OCI-M1 (cell line): Measurements from ENCODE around the gene CCDC12.
"Not testable (repeated sequence)": the region's sequence is repeated elsewhere in the genome, so short reads cannot be mapped to it uniquely, and the experiment has no call there.

Experiments
- DNase-seq: peaks from one replicate; lab custom pipeline; 2025; lab: John Stamatoyannopoulos, UW

The CCDC12 gene

GRCh38 chr3:46979958-46980497 lies 3.5 kb upstream of the CCDC12 start:
- peak; percentile 40 for DNase-seq

- peak; percentile 97 for DNase-seq
Measured at GRCh38 chr3:46978985-46979944, 2.7 kb upstream of the CCDC12 start, which contains the start of gene NBEAL2. Gene NBEAL2 (plus strand): TSS chr3:46979666. CDS start chr3:46979862, 196 bp downstream.

- DNase-seq: no peak
Measured at GRCh38 chr3:46978381-46978780, 1.8 kb upstream of the CCDC12 start.

GRCh38 chr3:46977811-46978195 lies 1.3 kb upstream of the CCDC12 start:
- no peak for DNase-seq

GRCh38 chr3:46974421-46975171 lies 1.9 kb downstream of the CCDC12 start:
- DNase-seq: peak; percentile 16

- no peak for DNase-seq
Measured at GRCh38 chr3:46972396-46972795, 4.1 kb downstream of the CCDC12 start.

- DNase-seq: peak; percentile 80
Measured at GRCh38 chr3:46971742-46972141, 4.8 kb downstream of the CCDC12 start.

GRCh38 chr3:46971151-46971550 lies 5.4 kb downstream of the CCDC12 start:
- no peak for DNase-seq

GRCh38 chr3:46970391-46971091 lies 6.0 kb downstream of the CCDC12 start:
- no peak for DNase-seq

- no peak for DNase-seq
Measured at GRCh38 chr3:46968783-46969428, 7.6 kb downstream of the CCDC12 start.

- no peak for DNase-seq
Measured at GRCh38 chr3:46966811-46967210, 9.7 kb downstream of the CCDC12 start.

- peak; percentile 65 for DNase-seq
Measured at GRCh38 chr3:46965151-46965550, 11.4 kb downstream of the CCDC12 start.

- not testable (repeated sequence) for DNase-seq
Measured at GRCh38 chr3:46964038-46964590, 12.4 kb downstream of the CCDC12 start.

GRCh38 chr3:46962990-46963389 lies 13.6 kb downstream of the CCDC12 start:
- DNase-seq: no peak

- no peak for DNase-seq
Measured at GRCh38 chr3:46962427-46962826, 14.1 kb downstream of the CCDC12 start.

GRCh38 chr3:46960835-46961234 lies 15.7 kb downstream of the CCDC12 start:
- DNase-seq: no peak

GRCh38 chr3:46960081-46960701 lies 16.4 kb downstream of the CCDC12 start:
- DNase-seq: no peak

GRCh38 chr3:46959161-46959511 lies 17.4 kb downstream of the CCDC12 start:
- no peak for DNase-seq

GRCh38 chr3:46958467-46959160 lies 17.9 kb downstream of the CCDC12 start:
- no peak for DNase-seq
